ENCODE data around the gene RHBDF2.

GRCh38 chr17:76469991-76470739 is 31.1 kb downstream of the RHBDF2 start:
- TF ChIP-seq CTCF (IDR thresholded peaks at IDR 0.05) (no peak), POLR2A (IDR thresholded peaks at IDR 0.05) (no peak)
